ENCODE results near the gene SNX7. TPM values are rescaled to one million over a fixed set of nuclear protein-coding genes. Genes with fewer than 3 reads are reported as not detected.

Gene SNX7
- total RNA-seq, 1 experiment from 2014 or later, result 59.9 TPM

- in situ Hi-C loops (cut with HindIII; ENCODE audit: low pct_unique_long_range_greater_than_20kb, low sequenced_read_pairs), result no loop called here
- no peak for DNase-seq (ENCODE audit: low read depth)
These were observed 31.0 kb downstream of the SNX7 start for GRCh38 chr1:98692482-98692881.

GRCh38 chr1:98693385-98693784 is 31.9 kb downstream of the SNX7 start:
- in situ Hi-C loops (cut with HindIII; ENCODE audit: low pct_unique_long_range_greater_than_20kb, low sequenced_read_pairs), result no loop called here
- no peak for DNase-seq (ENCODE audit: low read depth)

GRCh38 chr1:98696077-98696476 is 34.6 kb downstream of the SNX7 start:
- DNase-seq (ENCODE audit: low read depth), result no peak
- in situ Hi-C loops (cut with HindIII; ENCODE audit: low pct_unique_long_range_greater_than_20kb, low sequenced_read_pairs), result no loop called here

GRCh38 chr1:98697781-98698180 is 36.3 kb downstream of the SNX7 start:
- no peak for DNase-seq (ENCODE audit: low read depth)
- in situ Hi-C loops (cut with HindIII; ENCODE audit: low pct_unique_long_range_greater_than_20kb, low sequenced_read_pairs), result no loop called here

DNA sequence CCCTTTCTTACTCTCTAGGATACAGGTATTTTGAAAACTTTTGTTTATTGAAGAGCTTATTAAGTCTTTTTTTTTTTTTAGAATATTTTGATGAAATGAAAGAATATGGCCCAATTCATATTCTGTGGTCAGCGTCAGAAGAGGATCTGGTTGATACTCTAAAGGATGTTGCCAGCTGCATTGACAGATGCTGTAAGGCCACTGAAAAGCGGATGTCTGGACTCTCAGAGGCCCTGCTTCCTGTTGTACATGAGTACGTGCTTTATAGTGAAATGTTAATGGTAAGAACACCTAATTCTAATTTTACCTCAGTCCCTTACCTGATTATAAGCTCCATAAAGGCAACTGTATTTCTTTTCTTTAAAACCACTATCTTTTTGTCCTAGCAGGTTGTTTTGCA is 37.1 kb downstream of the SNX7 start:
- in situ Hi-C loops (cut with HindIII; ENCODE audit: low pct_unique_long_range_greater_than_20kb, low sequenced_read_pairs), result no loop called here
- DNase-seq (ENCODE audit: low read depth), result no peak

- in situ Hi-C loops (cut with HindIII; ENCODE audit: low pct_unique_long_range_greater_than_20kb, low sequenced_read_pairs), result no loop called here
- DNase-seq (ENCODE audit: low read depth), result no peak
These were observed 38.7 kb downstream of the SNX7 start for GRCh38 chr1:98700228-98700627.

DNA sequence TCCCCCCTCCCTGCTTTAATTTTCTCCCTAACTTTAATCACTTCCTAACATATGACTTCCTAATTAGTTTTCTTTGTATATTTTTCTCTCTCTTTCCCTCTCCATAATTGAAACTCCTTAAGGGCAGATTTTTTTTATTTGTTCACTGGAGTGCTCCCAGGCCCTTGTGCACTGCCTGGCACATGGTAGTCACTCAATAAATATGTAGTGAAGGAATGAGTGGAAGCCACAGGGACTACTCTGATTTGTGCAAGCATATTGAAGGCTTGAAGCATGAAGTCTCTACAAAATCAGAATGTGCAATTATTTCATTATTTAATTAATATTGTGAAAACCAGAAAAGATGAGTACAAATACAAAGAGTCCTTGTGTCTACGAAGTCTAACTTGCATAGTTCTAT is 41.5 kb downstream of the SNX7 start:
- in situ Hi-C loops (cut with HindIII; ENCODE audit: low pct_unique_long_range_greater_than_20kb, low sequenced_read_pairs), result no loop called here

GRCh38 chr1:98704474-98704873 is 43.0 kb downstream of the SNX7 start:
- in situ Hi-C loops (cut with HindIII; ENCODE audit: low pct_unique_long_range_greater_than_20kb, low sequenced_read_pairs), result no loop called here
- DNase-seq (ENCODE audit: low read depth), result no peak

More for the DNA sequence above, 41.5 kb downstream of the SNX7 start:
- DNase-seq (ENCODE audit: low read depth), result no peak

DNA sequence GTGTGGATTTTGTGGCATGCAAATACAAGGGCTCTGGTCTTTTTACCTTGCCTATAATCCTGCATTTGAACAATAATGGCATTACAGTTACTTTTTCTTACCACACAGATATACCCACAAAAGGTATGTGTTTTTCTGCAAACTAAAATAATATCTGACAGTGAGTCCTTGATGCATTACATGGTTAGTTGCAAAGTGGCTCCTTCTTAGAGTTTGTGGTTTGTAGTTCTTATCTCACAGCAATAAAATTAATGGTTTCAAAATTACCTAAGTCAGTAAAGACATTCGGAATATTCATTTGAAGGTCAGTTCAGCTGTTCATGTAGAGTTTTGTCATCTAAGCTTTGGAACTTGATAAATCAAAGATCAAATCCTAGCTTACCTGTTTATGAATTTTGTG is 43.5 kb downstream of the SNX7 start:
- in situ Hi-C loops (cut with HindIII; ENCODE audit: low pct_unique_long_range_greater_than_20kb, low sequenced_read_pairs), result no loop called here

GRCh38 chr1:98705591-98705990 is 44.1 kb downstream of the SNX7 start:
- DNase-seq (ENCODE audit: low read depth), result no peak
- in situ Hi-C loops (cut with HindIII; ENCODE audit: low pct_unique_long_range_greater_than_20kb, low sequenced_read_pairs), result no loop called here

More for the DNA sequence above, 43.5 kb downstream of the SNX7 start:
- DNase-seq (ENCODE audit: low read depth), result no peak

DNA sequence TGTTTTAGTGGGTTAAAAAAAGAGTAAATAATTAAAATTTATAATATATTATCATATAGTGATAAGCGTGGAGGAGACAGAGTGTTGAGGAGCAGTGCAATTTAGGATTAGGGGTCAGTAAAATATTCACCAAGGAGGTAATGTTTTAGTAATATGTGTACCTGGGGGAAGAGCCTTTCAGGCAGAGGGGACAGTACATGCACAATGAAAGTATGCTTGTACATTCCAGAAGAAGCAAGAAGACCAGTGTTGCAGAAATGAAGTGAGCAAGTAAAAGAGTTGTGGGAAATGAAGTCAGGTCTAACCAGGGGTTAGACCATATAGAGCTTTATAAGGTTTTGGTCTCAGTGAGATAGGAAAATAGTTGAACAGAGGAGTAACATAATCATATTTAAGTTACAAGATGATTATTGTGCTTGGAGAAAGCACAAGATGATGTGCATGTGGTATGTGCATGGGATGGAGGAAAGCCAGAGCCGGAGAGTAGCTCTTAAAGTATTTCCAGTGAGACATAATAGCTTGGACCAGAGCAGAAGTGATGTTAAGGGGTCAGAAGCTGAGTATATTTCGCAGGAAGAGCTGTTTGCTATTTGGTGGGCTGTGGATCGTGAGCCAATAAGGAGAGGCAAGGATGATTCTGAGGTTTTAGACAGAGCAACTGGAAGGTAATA is 44.8 kb downstream of the SNX7 start:
- in situ Hi-C loops (cut with HindIII; ENCODE audit: low pct_unique_long_range_greater_than_20kb, low sequenced_read_pairs), result no loop called here
- no peak for DNase-seq (ENCODE audit: low read depth)

DNA sequence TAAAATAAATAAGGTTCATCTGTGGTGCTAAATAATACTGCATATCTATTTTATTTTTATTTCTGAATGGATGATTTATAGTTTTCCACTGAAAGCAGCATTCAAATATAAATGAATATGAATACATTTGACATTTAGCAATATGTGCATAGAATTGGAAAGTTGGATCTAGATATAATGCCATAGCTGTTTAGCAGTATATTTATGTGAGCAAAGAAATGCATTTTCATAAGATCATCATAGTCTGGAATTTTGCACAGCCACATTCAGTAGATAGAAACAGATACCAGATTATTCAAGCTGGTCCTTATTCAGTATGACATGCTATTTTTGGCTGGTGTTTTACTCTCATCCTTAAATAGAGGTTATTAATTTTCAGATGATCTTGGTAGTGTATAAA is 46.0 kb downstream of the SNX7 start:
- DNase-seq (ENCODE audit: low read depth), result no peak
- in situ Hi-C loops (cut with HindIII; ENCODE audit: low pct_unique_long_range_greater_than_20kb, low sequenced_read_pairs), result no loop called here

GRCh38 chr1:98709906-98710305 is 48.4 kb downstream of the SNX7 start:
- in situ Hi-C loops (cut with HindIII; ENCODE audit: low pct_unique_long_range_greater_than_20kb, low sequenced_read_pairs), result no loop called here
- DNase-seq (ENCODE audit: low read depth), result no peak

GRCh38 chr1:98723574-98723973 is 62.1 kb downstream of the SNX7 start:
- DNase-seq (ENCODE audit: low read depth), result peak; percentile 3
- in situ Hi-C loops (cut with HindIII; ENCODE audit: low pct_unique_long_range_greater_than_20kb, low sequenced_read_pairs), result no loop called here

- in situ Hi-C loops (cut with HindIII; ENCODE audit: low pct_unique_long_range_greater_than_20kb, low sequenced_read_pairs), result no loop called here
- peak; percentile 73 for DNase-seq (ENCODE audit: low read depth)
These were observed 71.7 kb downstream of the SNX7 start for GRCh38 chr1:98732985-98733781.

DNA sequence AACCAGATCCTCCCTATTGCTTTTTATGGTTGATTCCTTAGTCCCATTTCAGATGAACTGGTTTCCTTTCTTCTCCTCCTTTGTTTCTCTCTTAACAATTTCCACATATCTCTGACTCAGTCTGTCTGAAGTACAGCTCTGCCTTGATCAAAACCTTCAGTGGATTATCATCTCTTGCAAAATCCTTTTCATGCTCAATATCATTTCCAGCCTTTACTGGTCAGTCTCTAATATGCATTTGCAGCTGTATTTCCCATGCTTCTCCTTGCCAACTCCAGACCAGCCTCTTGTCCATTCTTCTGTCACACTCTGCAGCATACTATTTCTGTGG is 72.2 kb downstream of the SNX7 start:
- in situ Hi-C loops (cut with HindIII; ENCODE audit: low pct_unique_long_range_greater_than_20kb, low sequenced_read_pairs), result no loop called here
- DNase-seq (ENCODE audit: low read depth), result no peak

- no peak for DNase-seq (ENCODE audit: low read depth)
- in situ Hi-C loops (cut with HindIII; ENCODE audit: low pct_unique_long_range_greater_than_20kb, low sequenced_read_pairs), result no loop called here
These were observed 74.2 kb downstream of the SNX7 start for GRCh38 chr1:98735756-98736155.

GRCh38 chr1:98737835-98738234 is 76.3 kb downstream of the SNX7 start:
- no peak for DNase-seq (ENCODE audit: low read depth)

DNA sequence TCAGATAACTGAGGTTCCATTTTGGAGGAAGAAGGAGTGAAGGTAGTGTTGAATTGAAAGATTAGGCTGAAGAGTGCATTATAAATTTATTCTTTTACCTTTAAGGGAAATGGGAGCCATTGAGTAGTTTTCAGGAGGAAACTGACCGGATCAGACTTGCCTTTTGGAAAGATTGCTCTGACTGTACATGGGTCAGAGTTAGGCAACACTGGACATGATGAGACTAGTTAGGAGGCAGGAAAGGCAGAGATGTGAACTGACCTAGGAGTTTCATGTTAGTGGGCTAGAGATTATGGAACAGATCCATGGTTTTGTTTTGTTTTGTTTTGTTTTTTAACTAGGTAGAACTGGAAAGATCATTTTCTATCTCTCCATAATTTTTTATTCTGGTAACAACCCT is 78.2 kb downstream of the SNX7 start:
- in situ Hi-C loops (cut with HindIII; ENCODE audit: low pct_unique_long_range_greater_than_20kb, low sequenced_read_pairs), result no loop called here
- DNase-seq (ENCODE audit: low read depth), result no peak

More at GRCh38 chr1:98737835-98738234, 76.3 kb downstream of the SNX7 start:
- in situ Hi-C loops (cut with HindIII; ENCODE audit: low pct_unique_long_range_greater_than_20kb, low sequenced_read_pairs), result no loop called here

DNA sequence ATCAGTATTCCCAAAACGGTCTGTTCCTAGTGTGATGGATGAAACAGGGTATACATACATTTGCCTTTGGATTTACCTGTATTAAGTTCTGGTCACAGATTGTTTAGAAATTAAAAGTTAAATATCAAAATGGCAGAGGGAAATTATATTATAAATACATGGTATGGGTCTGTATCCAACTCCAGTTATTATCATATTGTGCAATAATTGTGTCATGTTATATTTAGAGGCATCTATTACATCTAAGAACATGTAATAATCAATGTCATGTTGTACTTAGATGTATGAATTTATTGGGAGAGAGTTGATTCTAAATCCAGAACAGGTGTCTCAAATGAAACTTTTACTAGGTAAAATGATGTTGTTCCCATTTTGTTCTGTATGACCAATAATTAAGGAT is 79.6 kb downstream of the SNX7 start:
- DNase-seq (ENCODE audit: low read depth), result no peak

More for the DNA sequence above, 79.6 kb downstream of the SNX7 start:
- in situ Hi-C loops (cut with HindIII; ENCODE audit: low pct_unique_long_range_greater_than_20kb, low sequenced_read_pairs), result no loop called here

All from Caki2 (cell line).